ENCODE measurements around the gene HPSE2. TPM values are rescaled to one million over a fixed set of nuclear protein-coding genes. Genes with fewer than 3 reads are reported as not detected.

The HPSE2 gene
- total RNA-seq, 2 experiments from 2014 or later = not detected

DNA sequence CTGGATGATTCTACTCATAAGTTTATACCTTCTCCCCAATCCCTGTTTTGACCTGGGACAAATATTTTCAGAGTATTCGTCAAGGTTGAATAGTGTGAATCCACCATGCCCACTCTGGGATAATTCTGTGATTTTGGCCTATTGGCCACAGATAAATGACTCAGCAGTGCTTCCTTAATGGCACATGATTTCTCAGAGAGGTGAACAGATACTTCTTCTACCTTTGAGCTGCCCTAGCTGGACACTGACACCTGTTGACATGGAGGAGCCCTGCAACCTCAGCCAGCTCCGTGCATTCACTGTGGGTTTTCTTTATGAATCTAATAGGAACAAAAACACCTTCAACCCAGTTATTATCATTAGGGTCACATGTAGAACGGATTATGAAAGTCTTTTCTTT, 748.0 kb downstream of the HPSE2 start:
- no peak for DNase-seq
- Mint-ChIP-seq H3K4me3 (no peak overlapping the region), H3K27me3 (peaks cover 4% of the 10 kb centered on the region), H3K9me3 (no peaks in the 10 kb centered on the region), H3K27ac (no peak overlapping the region), H3K36me3 (ENCODE audit: low read depth) (no peaks in the 10 kb centered on the region), H3K4me1 (ENCODE audit: low read depth) (peaks cover under 1% of the 10 kb centered on the region)
- ChIA-PET CTCF (interaction anchor here (0.7 kb wide), 1 partner anchor 21 kb away, joined by 3 read pairs; no protein-coding TSS in a partner anchor), POLR2A (no interaction called here)
- TF ChIP-seq, protein P1, sequence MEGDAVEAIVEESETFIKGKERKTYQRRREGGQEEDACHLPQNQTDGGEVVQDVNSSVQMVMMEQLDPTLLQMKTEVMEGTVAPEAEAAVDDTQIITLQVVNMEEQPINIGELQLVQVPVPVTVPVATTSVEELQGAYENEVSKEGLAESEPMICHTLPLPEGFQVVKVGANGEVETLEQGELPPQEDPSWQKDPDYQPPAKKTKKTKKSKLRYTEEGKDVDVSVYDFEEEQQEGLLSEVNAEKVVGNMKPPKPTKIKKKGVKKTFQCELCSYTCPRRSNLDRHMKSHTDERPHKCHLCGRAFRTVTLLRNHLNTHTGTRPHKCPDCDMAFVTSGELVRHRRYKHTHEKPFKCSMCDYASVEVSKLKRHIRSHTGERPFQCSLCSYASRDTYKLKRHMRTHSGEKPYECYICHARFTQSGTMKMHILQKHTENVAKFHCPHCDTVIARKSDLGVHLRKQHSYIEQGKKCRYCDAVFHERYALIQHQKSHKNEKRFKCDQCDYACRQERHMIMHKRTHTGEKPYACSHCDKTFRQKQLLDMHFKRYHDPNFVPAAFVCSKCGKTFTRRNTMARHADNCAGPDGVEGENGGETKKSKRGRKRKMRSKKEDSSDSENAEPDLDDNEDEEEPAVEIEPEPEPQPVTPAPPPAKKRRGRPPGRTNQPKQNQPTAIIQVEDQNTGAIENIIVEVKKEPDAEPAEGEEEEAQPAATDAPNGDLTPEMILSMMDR (IDR thresholded peaks at IDR 0.05) = no peak
- ATAC-seq = no peak
- intact Hi-C loops (cut with micrococcal nuclease) = no loop called here

DNA sequence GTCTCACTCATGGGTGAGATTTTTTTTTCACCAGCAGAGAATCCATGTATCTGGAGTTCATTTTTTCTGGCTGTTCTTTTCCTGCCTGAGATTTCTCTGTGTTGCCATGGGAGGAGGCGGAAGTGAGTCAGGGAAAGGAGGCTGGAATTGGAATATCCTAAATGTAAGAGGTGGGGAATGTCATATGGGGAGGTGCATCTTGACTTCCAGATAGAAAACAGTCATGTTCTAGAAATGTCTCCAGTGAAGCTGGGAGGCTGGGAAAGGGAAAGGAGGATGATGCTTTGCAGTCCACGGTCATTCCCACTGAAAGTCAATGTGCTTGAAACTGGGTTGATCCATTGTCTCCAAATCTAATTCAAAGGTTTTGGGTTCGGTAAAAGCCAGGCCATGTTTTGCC, 749.2 kb downstream of the HPSE2 start:
- Mint-ChIP-seq H3K4me1 (ENCODE audit: low read depth) (peaks cover 4% of the 10 kb centered on the region), H3K27ac (no peak overlapping the region), H3K4me3 (no peak overlapping the region), H3K9me3 (no peaks in the 10 kb centered on the region), H3K36me3 (ENCODE audit: low read depth) (no peaks in the 10 kb centered on the region), H3K27me3 (peaks cover 4% of the 10 kb centered on the region)
- ChIA-PET CTCF (no interaction called here), POLR2A (no interaction called here)
- no peak for ATAC-seq
- no peak for DNase-seq
- TF ChIP-seq, protein P1 (IDR thresholded peaks at IDR 0.05) = no peak
- intact Hi-C loops (cut with micrococcal nuclease) = no loop called here

DNA sequence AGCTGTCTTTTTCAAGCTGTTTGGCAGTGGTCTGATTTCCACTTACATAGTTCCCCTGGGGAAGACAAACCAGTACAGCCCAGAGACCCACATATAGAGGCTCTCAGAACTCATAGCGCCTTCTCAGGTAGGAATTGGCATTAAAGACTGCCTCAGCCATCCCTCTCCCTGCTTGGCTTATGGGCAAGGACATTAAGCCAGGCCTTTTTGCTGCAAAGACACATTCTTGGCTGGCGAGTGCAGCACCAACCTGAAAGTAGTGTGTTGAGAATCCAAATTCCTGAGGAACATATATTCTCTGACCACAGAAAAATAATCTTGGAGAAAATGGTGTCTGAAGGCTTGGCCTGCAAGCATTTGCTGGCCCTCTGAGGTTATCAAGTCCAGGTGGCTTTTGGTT, 749.7 kb downstream of the HPSE2 start:
- ATAC-seq = no peak
- ChIA-PET POLR2A (no interaction called here), CTCF (no interaction called here)
- H3K4me1 Mint-ChIP-seq (ENCODE audit: low read depth) = peaks cover 4% of the 10 kb centered on the region
- no peaks in the 10 kb centered on the region for H3K36me3 Mint-ChIP-seq (ENCODE audit: low read depth)
- H3K27me3 Mint-ChIP-seq = peaks cover 4% of the 10 kb centered on the region
- intact Hi-C loops (cut with micrococcal nuclease) = no loop called here
- no peak for DNase-seq
- no peaks in the 10 kb centered on the region for H3K9me3 Mint-ChIP-seq
- no peak overlapping the region for H3K27ac Mint-ChIP-seq
- H3K4me3 Mint-ChIP-seq = no peak overlapping the region
- TF ChIP-seq, protein P1 (IDR thresholded peaks at IDR 0.05) = no peak

DNA sequence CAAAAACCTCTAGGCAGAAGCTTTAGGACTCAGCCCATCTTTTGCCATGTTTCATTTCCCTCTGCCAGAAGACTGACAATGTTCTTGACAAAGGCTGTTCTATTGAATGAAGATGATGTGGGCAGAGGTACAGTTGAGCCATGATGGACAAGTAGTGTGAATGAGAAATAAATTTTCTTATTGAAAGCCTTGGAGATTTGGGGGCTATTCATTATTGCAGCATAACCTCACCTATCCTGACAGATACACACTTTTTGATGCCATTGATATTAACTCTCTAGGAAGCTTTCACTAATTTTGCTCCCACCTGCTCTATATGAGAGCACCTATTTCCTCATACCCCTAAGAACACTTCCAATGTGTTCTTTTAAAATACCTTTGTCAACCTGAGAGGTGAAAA, 752.0 kb downstream of the HPSE2 start:
- no peak overlapping the region for H3K4me3 Mint-ChIP-seq
- no peak for ATAC-seq
- H3K9me3 Mint-ChIP-seq = no peaks in the 10 kb centered on the region
- POLR2A ChIA-PET = no interaction called here
- DNase-seq = no peak
- intact Hi-C loops (cut with micrococcal nuclease) = no loop called here
- TF ChIP-seq, protein P1 (IDR thresholded peaks at IDR 0.05) = no peak
- no peaks in the 10 kb centered on the region for H3K27me3 Mint-ChIP-seq
- H3K36me3 Mint-ChIP-seq (ENCODE audit: low read depth) = no peaks in the 10 kb centered on the region
- peaks cover 4% of the 10 kb centered on the region for H3K4me1 Mint-ChIP-seq (ENCODE audit: low read depth)
- CTCF ChIA-PET = no interaction called here
- no peak overlapping the region for H3K27ac Mint-ChIP-seq

DNA sequence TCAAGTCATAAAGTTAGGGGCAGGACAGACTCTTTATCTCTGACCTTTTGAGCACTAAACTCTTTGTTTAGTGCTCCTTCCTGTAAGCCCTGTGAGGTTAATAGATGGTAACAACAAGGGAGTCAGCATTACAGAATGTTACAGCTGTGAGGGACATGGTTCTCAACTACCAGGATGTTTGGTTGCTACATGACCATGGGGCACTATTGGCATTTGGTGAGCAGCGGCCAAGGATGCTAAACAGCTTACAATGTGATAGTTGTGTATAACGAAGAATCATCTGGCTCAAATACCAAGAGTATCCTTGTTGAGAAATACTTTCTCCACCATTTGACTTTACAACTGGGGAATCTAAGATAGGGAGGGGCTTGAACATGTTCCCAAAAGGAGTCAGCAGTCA, 753.6 kb downstream of the HPSE2 start:
- ChIA-PET POLR2A (no interaction called here), CTCF (interaction anchor here (1.1 kb wide), 1 partner anchor 15 kb away, joined by 5 read pairs; no protein-coding TSS in a partner anchor)
- Mint-ChIP-seq H3K9me3 (no peaks in the 10 kb centered on the region), H3K36me3 (ENCODE audit: low read depth) (no peaks in the 10 kb centered on the region), H3K27ac (no peak overlapping the region), H3K27me3 (no peaks in the 10 kb centered on the region), H3K4me1 (ENCODE audit: low read depth) (peaks cover 6% of the 10 kb centered on the region), H3K4me3 (no peak overlapping the region)
- ATAC-seq = no peak
- intact Hi-C loops (cut with micrococcal nuclease) = no loop called here
- TF ChIP-seq, protein P1 (IDR thresholded peaks at IDR 0.05) = no peak
- DNase-seq = no peak
